CD4-positive, alpha-beta memory T cell (primary cell): ENCODE measurements around the gene EPS8L3. TPM values are rescaled to one million over a fixed set of nuclear protein-coding genes. Genes with fewer than 3 reads are reported as not detected.
"Not testable (repeated sequence)": the region's sequence is repeated elsewhere in the genome, so short reads cannot be mapped to it uniquely, and the experiment has no call there.

Experiments
- CTCF ChIA-PET: fragments of 350-600 bp; sonication (Branson Sonifier 250); formaldehyde crosslinking; loops from one replicate; lab custom pipeline; 2021; ENCODE audit warnings: inconsistent platforms; ENCODE audit not compliant: partially characterized antibody; lab: Charles Lee
- POLR2A ChIA-PET: fragments of 350-600 bp; sonication (Branson Sonifier 250); formaldehyde crosslinking; loops from one replicate; lab custom pipeline; 2021; ENCODE audit not compliant: partially characterized antibody; lab: Charles Lee
- DNase-seq, 5 donors: peaks; one replicate each; pipeline versions ENCODE4 v3.0.0 to v3.0.0-alpha.2; 2020 to 2022; ENCODE audit warnings: mixed read lengths in 1 of 5
- H3K27ac ChIP-seq: one replicate; pipeline ENCODE4 v1.7.0; 2013; ENCODE audit warnings: low read depth, low read length
- H3K27me3 ChIP-seq: 2 replicates; pipeline ENCODE4 v1.7.0; 2013; ENCODE audit warnings: mild to moderate bottlenecking, low read length, moderate library complexity; ENCODE audit not compliant: insufficient read depth
- H3K36me3 ChIP-seq: 2 replicates; pipeline ENCODE4 v1.7.0; 2013; ENCODE audit warnings: mild to moderate bottlenecking, low read length, moderate library complexity; ENCODE audit not compliant: insufficient read depth
- H3K4me1 ChIP-seq: 2 replicates; pipeline ENCODE4 v1.7.0; 2013; ENCODE audit warnings: mild to moderate bottlenecking, low read length, moderate library complexity; ENCODE audit not compliant: insufficient read depth
- H3K4me3 ChIP-seq, 2 donors: one replicate each; pipeline ENCODE4 v1.7.0; 2013; ENCODE audit warnings: low read length in 2 of 2, mild to moderate bottlenecking in 1 of 2
- H3K9me3 ChIP-seq, 2 donors: one replicate each; pipeline ENCODE4 v1.7.0; 2013; ENCODE audit warnings: low read length in 2 of 2, control low read depth in 1 of 2; ENCODE audit not compliant: control insufficient read depth in 1 of 2
- H3K27ac Mint-ChIP-seq, 7 donors: one replicate each; pipeline ENCODE4 v1.8.0; 2020 to 2021; ENCODE audit warnings: mixed read lengths in 7 of 7, mild to moderate bottlenecking in 6 of 7, inconsistent platforms in 3 of 7, moderate library complexity in 3 of 7
- H3K27me3 Mint-ChIP-seq, 2 donors: one replicate each; pipeline ENCODE4 v1.8.0; 2020 to 2021; ENCODE audit warnings: mixed read lengths in 2 of 2
- H3K36me3 Mint-ChIP-seq, 2 donors: one replicate each; pipeline ENCODE4 v1.8.0; 2020 to 2021; ENCODE audit warnings: mixed read lengths in 2 of 2, inconsistent platforms in 1 of 2, mild to moderate bottlenecking in 1 of 2
- H3K4me1 Mint-ChIP-seq, 4 donors: one replicate each; pipeline ENCODE4 v1.8.0; 2020 to 2021; ENCODE audit warnings: mixed read lengths in 4 of 4, mild to moderate bottlenecking in 1 of 4
- H3K4me3 Mint-ChIP-seq, 8 donors: one replicate each; pipeline ENCODE4 v1.8.0; 2020 to 2021; ENCODE audit warnings: mixed read lengths in 8 of 8, mild to moderate bottlenecking in 7 of 8, moderate library complexity in 6 of 8, inconsistent platforms in 3 of 8
- H3K9me3 Mint-ChIP-seq, 8 donors: one replicate each; pipeline ENCODE4 v1.8.0; 2020 to 2021; ENCODE audit warnings: mixed read lengths in 8 of 8, mild to moderate bottlenecking in 5 of 8, inconsistent platforms in 3 of 8, moderate library complexity in 1 of 8
- intact Hi-C: fragments of 100-400 bp; cut with micrococcal nuclease; formaldehyde crosslinking; loops from one replicate; pipeline ENCODE4 v1.15.1; 2023
- polyA plus RNA-seq, 2 donors: library from polyadenylated mRNA; unstranded; fragments of 300-500 nt; fragmentation: Illumina TruSeq; gene quantifications; one replicate each; pipeline ENCODE4 v1.2.3, GENCODE V29; 2021
- total RNA-seq, 2 experiments: library from RNA; stranded (reverse); gene quantifications; one replicate each; pipeline ENCODE4 v1.2.3, GENCODE V29; 2021

Gene EPS8L3
- total and polyA plus RNA-seq, 4 experiments from 2014 or later, result not detected

GRCh38 chr1:109800291-109800690 is 36.6 kb upstream of the EPS8L3 start:
- Mint-ChIP-seq H3K4me3 (peak overlapping the region in 4 of 8 donors; percentile 27 to 73 (median 35)), H3K27me3 (no peaks in the 10 kb centered on the region), H3K27ac (peak overlapping the region in 4 of 7 donors; percentile 48 to 89 (median 71)), H3K9me3 (no peaks in the 10 kb centered on the region), H3K4me1 (peaks cover 59 to 86% (median 71%) of the 10 kb centered on the region in 4 donors), H3K36me3 (no peaks in the 10 kb centered on the region)
- intact Hi-C loops, result no loop called here
- Histone ChIP-seq H3K9me3 (no peaks in the 10 kb centered on the region), H3K27ac (no peak overlapping the region), H3K36me3 (no peaks in the 10 kb centered on the region), H3K4me3 (no peak overlapping the region), H3K27me3 (no peaks in the 10 kb centered on the region), H3K4me1 (peaks cover 83% of the 10 kb centered on the region)
- POLR2A ChIA-PET, result interaction anchor here (4.9 kb wide), 1 partner anchor 9 kb away, joined by 91 read pairs; no protein-coding TSS in a partner anchor
- DNase-seq, result no peak
- CTCF ChIA-PET, result interaction anchor here (3.0 to 8.7 kb wide), 2 partner anchors 8 to 25 kb away, joined by 34 to 136 read pairs; no protein-coding TSS in a partner anchor

GRCh38 chr1:109799445-109799844 is 35.7 kb upstream of the EPS8L3 start:
- DNase-seq, result no peak
- H3K36me3 Mint-ChIP-seq, result no peaks in the 10 kb centered on the region
- H3K27ac Mint-ChIP-seq, result peak overlapping the region in 3 of 7 donors; percentile 6 to 38 (median 19)
- no peaks in the 10 kb centered on the region for H3K27me3 ChIP-seq
- H3K4me1 Mint-ChIP-seq, result peaks cover 59 to 85% (median 72%) of the 10 kb centered on the region in 4 donors
- H3K4me3 ChIP-seq, result no peak overlapping the region
- H3K36me3 ChIP-seq, result no peaks in the 10 kb centered on the region
- peaks cover 85% of the 10 kb centered on the region for H3K4me1 ChIP-seq
- H3K27ac ChIP-seq, result no peak overlapping the region
- no peaks in the 10 kb centered on the region for H3K9me3 Mint-ChIP-seq
- ChIA-PET POLR2A (interaction anchor here (4.9 kb wide), 1 partner anchor 8 kb away, joined by 91 read pairs; no protein-coding TSS in a partner anchor), CTCF (interaction anchor here (8.7 kb wide), 1 partner anchor 8 kb away, joined by 136 read pairs; no protein-coding TSS in a partner anchor)
- peak overlapping the region in 1 of 8 donors; percentile 1 for H3K4me3 Mint-ChIP-seq
- H3K27me3 Mint-ChIP-seq, result no peaks in the 10 kb centered on the region
- H3K9me3 ChIP-seq, result no peaks in the 10 kb centered on the region
- intact Hi-C loops, result no loop called here

GRCh38 chr1:109797303-109797595 is 33.5 kb upstream of the EPS8L3 start:
- peak overlapping the region in 4 of 8 donors; percentile 17 to 60 (median 52) for H3K4me3 Mint-ChIP-seq
- peaks cover 85% of the 10 kb centered on the region for H3K4me1 ChIP-seq
- intact Hi-C loops, result not testable (repeated sequence)

GRCh38 chr1:109796484-109797302 is 33.0 kb upstream of the EPS8L3 start:
- H3K4me1 Mint-ChIP-seq, result peaks cover 47 to 83% (median 66%) of the 10 kb centered on the region in 4 donors
- H3K36me3 Mint-ChIP-seq, result no peaks in the 10 kb centered on the region
- ChIA-PET CTCF (interaction anchor here (0.9 to 2.6 kb wide), 5 partner anchors 18 to 313 kb away, joined by 3 to 14 read pairs (median 3); partner anchors contain the start of gene AHCYL1), POLR2A (interaction anchor here (0.9 to 1.3 kb wide), 4 partner anchors 9 to 188 kb away, joined by 3 to 6 read pairs (median 4); partner anchors contain the start of gene AHCYL1)
- no peak for DNase-seq
- H3K27me3 Mint-ChIP-seq, result no peaks in the 10 kb centered on the region
- peak overlapping the region; percentile 49 to 80 (median 65) for H3K27ac Mint-ChIP-seq
- Histone ChIP-seq H3K36me3 (no peaks in the 10 kb centered on the region), H3K4me3 (no peak overlapping the region), H3K9me3 (no peaks in the 10 kb centered on the region), H3K27ac (no peak overlapping the region), H3K4me1 (peaks cover 85% of the 10 kb centered on the region), H3K27me3 (no peaks in the 10 kb centered on the region)
- peak overlapping the region; percentile 2 to 60 (median 30) for H3K4me3 Mint-ChIP-seq
- H3K9me3 Mint-ChIP-seq, result no peaks in the 10 kb centered on the region
- intact Hi-C loops, result no loop called here

More at GRCh38 chr1:109797303-109797595, 33.5 kb upstream of the EPS8L3 start:
- ChIA-PET CTCF (interaction anchor here (0.9 to 2.6 kb wide), 4 partner anchors 17 to 187 kb away, joined by 3 to 14 read pairs (median 5); partner anchors contain the start of gene AHCYL1), POLR2A (interaction anchor here (0.9 to 1.3 kb wide), 4 partner anchors 9 to 188 kb away, joined by 3 to 6 read pairs (median 4); partner anchors contain the start of gene AHCYL1)
- not testable (repeated sequence) for H3K9me3 ChIP-seq, H3K27me3 ChIP-seq, DNase-seq, H3K4me3 ChIP-seq, H3K27me3 Mint-ChIP-seq, H3K36me3 Mint-ChIP-seq, H3K9me3 Mint-ChIP-seq, H3K27ac ChIP-seq, H3K36me3 ChIP-seq
- peaks cover 53 to 85% (median 70%) of the 10 kb centered on the region in 4 donors for H3K4me1 Mint-ChIP-seq
- H3K27ac Mint-ChIP-seq, result peak overlapping the region in 6 of 7 donors; percentile 49 to 76 (median 60)

- DNase-seq, result no peak
- Mint-ChIP-seq H3K27ac (peak overlapping the region in 6 of 7 donors; percentile 35 to 89 (median 78)), H3K4me3 (peak overlapping the region in 1 of 8 donors; percentile 30), H3K4me1 (peaks cover 51 to 85% (median 69%) of the 10 kb centered on the region in 4 donors), H3K9me3 (no peaks in the 10 kb centered on the region), H3K36me3 (no peaks in the 10 kb centered on the region), H3K27me3 (no peaks in the 10 kb centered on the region)
- peaks cover 85% of the 10 kb centered on the region for H3K4me1 ChIP-seq
- H3K36me3 ChIP-seq, result no peaks in the 10 kb centered on the region
- intact Hi-C loops, result no loop called here
- H3K4me3 ChIP-seq, result no peak overlapping the region
- ChIA-PET CTCF (interaction anchor here (5.1 to 27.8 kb wide), 3 partner anchors 9 to 187 kb away, joined by 136 to 864 read pairs (median 154); partner anchors contain the start of gene AHCYL1), POLR2A (interaction anchor here (5.1 to 6.1 kb wide), 2 partner anchors 7 to 112 kb away, joined by 48 to 91 read pairs; no protein-coding TSS in a partner anchor)
- H3K27ac ChIP-seq, result no peak overlapping the region
- H3K9me3 ChIP-seq, result no peaks in the 10 kb centered on the region
- no peaks in the 10 kb centered on the region for H3K27me3 ChIP-seq
Measured at GRCh38 chr1:109794319-109795132, 30.8 kb upstream of the EPS8L3 start.

GRCh38 chr1:109793486-109794318 is 30.0 kb upstream of the EPS8L3 start:
- Histone ChIP-seq H3K9me3 (no peaks in the 10 kb centered on the region), H3K27me3 (no peaks in the 10 kb centered on the region), H3K27ac (no peak overlapping the region), H3K4me1 (peaks cover 89% of the 10 kb centered on the region), H3K36me3 (no peaks in the 10 kb centered on the region), H3K4me3 (no peak overlapping the region)
- POLR2A ChIA-PET, result interaction anchor here (0.7 to 6.1 kb wide), 5 partner anchors 8 to 191 kb away, joined by 3 to 91 read pairs (median 34); partner anchors contain the start of genes AHCYL1 and CSF1
- H3K36me3 Mint-ChIP-seq, result no peaks in the 10 kb centered on the region
- CTCF ChIA-PET, result interaction anchor here (0.8 to 27.8 kb wide), 6 partner anchors 10 to 188 kb away, joined by 3 to 864 read pairs (median 100); partner anchors contain the start of genes AHCYL1 and CSF1
- H3K27ac Mint-ChIP-seq, result peak overlapping the region; percentile 79 to 93 (median 88)
- intact Hi-C loops, result no loop called here
- H3K4me3 Mint-ChIP-seq, result peak overlapping the region in 6 of 8 donors; percentile 27 to 62 (median 44)
- no peaks in the 10 kb centered on the region for H3K27me3 Mint-ChIP-seq
- H3K9me3 Mint-ChIP-seq, result no peaks in the 10 kb centered on the region
- peak; percentile 57 to 79 (median 69) for DNase-seq
- H3K4me1 Mint-ChIP-seq, result peaks cover 51 to 86% (median 73%) of the 10 kb centered on the region in 4 donors
